IMR-90 (cell line): ENCODE data around the gene ATG4A. TPM values are rescaled to one million over a fixed set of nuclear protein-coding genes. Genes with fewer than 3 reads are reported as not detected.

ENCODE experiments used
- ATAC-seq: fragments of 200-7000 bp; cut with Tn5 transposase; 2 replicates; pipeline ENCODE4 v1.9.1; 2020; ENCODE audit warnings: low read depth, mild to moderate bottlenecking, moderate library complexity
- BruUV-seq: library from RNA; stranded (reverse); fragments of 400-500 nt; replicated peaks from 2 replicates; lab custom pipeline; 2021; lab: Mats Ljungman, UMichigan
- CTCF ChIA-PET: fragments of 300-600 bp; formaldehyde crosslinking; extraction: SDS; loops from one replicate; lab custom pipeline; 2021; ENCODE audit warnings: antibody characterized with exemption; lab: Yijun Ruan, JAX
- POLR2A ChIA-PET: fragments of 300-600 bp; sonication (Branson Sonifier 250); formaldehyde crosslinking; loops from one replicate; lab custom pipeline; 2022; ENCODE audit warnings: antibody characterized with exemption; ENCODE audit not compliant: unreplicated experiment; lab: Charles Lee
- DNase-seq: peaks from one replicate; pipeline ENCODE4 v3.0.0; 2013
- H2AFZ ChIP-seq: replicated peaks from 2 replicates; pipeline ENCODE3; 2013; ENCODE audit warnings: low read length, mild to moderate bottlenecking; ENCODE audit not compliant: poor library complexity
- H2AK5ac ChIP-seq: 2 replicates; pipeline ENCODE4 v1.6.1; 2013; ENCODE audit warnings: low read depth, low read length, inconsistent platforms
- H2AK9ac ChIP-seq: replicated peaks from 2 replicates; pipeline ENCODE3; 2013; ENCODE audit warnings: mild to moderate bottlenecking, low read depth, low read length, moderate library complexity; ENCODE audit not compliant: poor library complexity
- H2BK120ac ChIP-seq: 2 replicates; pipeline ENCODE4 v1.6.1; 2013; ENCODE audit warnings: low read depth, low read length, inconsistent platforms
- H2BK15ac ChIP-seq: 3 replicates; pipeline ENCODE4 v1.6.1; 2013; ENCODE audit warnings: low read depth, low read length, inconsistent platforms
- H2BK20ac ChIP-seq: 2 replicates; pipeline ENCODE4 v1.6.1; 2013; ENCODE audit warnings: low read depth, mild to moderate bottlenecking, inconsistent platforms, low read length, moderate library complexity
- H2BK5ac ChIP-seq: 2 replicates; pipeline ENCODE4 v1.6.1; 2013; ENCODE audit warnings: mild to moderate bottlenecking, low read depth, low read length, inconsistent platforms; ENCODE audit not compliant: poor library complexity, severe bottlenecking
- H3K14ac ChIP-seq: replicated peaks from 2 replicates; pipeline ENCODE4 v1.6.1; 2013; ENCODE audit warnings: low read depth, low read length, inconsistent platforms
- H3K18ac ChIP-seq: 2 replicates; pipeline ENCODE4 v1.6.1; 2013; ENCODE audit warnings: low read depth, low read length, control low read depth
- H3K23ac ChIP-seq: 2 replicates; pipeline ENCODE4 v1.6.1; 2013; ENCODE audit warnings: low read depth, low read length, inconsistent platforms
- H3K27ac ChIP-seq: 2 replicates; pipeline ENCODE4 v1.5.1; 2013; ENCODE audit warnings: mild to moderate bottlenecking, control low read depth, low read length; ENCODE audit not compliant: insufficient read depth
- H3K27me3 ChIP-seq: 2 replicates; pipeline ENCODE4 v1.6.1; 2013; ENCODE audit warnings: low read length; ENCODE audit not compliant: control insufficient read depth, insufficient read depth
- H3K36me3 ChIP-seq: 2 replicates; pipeline ENCODE4 v1.6.1; 2013; ENCODE audit warnings: low read length, mixed read lengths; ENCODE audit not compliant: control insufficient read depth, insufficient read depth
- H3K4ac ChIP-seq: 2 replicates; pipeline ENCODE4 v1.6.1; 2013; ENCODE audit warnings: low read depth, low read length, inconsistent platforms
- H3K4me1 ChIP-seq: 2 replicates; pipeline ENCODE4 v1.6.1; 2013; ENCODE audit warnings: low read length, mixed read lengths; ENCODE audit not compliant: control insufficient read depth, insufficient read depth
- H3K4me2 ChIP-seq: 2 replicates; pipeline ENCODE4 v1.6.1; 2013; ENCODE audit warnings: low read depth, mild to moderate bottlenecking, control low read depth, low read length, moderate library complexity
- H3K4me3 ChIP-seq: 2 replicates; pipeline ENCODE4 v1.5.1; 2013; ENCODE audit warnings: low read depth, mild to moderate bottlenecking, control low read depth, low read length, moderate library complexity; ENCODE audit not compliant: insufficient read depth
- H3K56ac ChIP-seq: 2 replicates; pipeline ENCODE4 v1.6.1; 2013; ENCODE audit warnings: low read length, inconsistent platforms; ENCODE audit not compliant: insufficient read depth; ENCODE audit errors: extremely low read depth
- H3K79me1 ChIP-seq, 2 experiments: 2 replicates each; pipeline ENCODE4 v1.6.1; 2013; ENCODE audit warnings: low read length in 2 of 2, inconsistent platforms in 1 of 2, low read depth in 1 of 2
- H3K9ac ChIP-seq: 2 replicates; pipeline ENCODE4 v1.6.1; 2013; ENCODE audit warnings: low read depth, low read length, control low read depth
- H3K9me1 ChIP-seq: 2 replicates; pipeline ENCODE4 v1.6.1; 2013; ENCODE audit warnings: low read length, inconsistent platforms; ENCODE audit not compliant: insufficient read depth
- H3K9me3 ChIP-seq: 2 replicates; pipeline ENCODE4 v1.6.1; 2013; ENCODE audit warnings: low read length; ENCODE audit not compliant: control insufficient read depth, insufficient read depth
- H4K20me1 ChIP-seq: 2 replicates; pipeline ENCODE4 v1.6.1; 2013; ENCODE audit warnings: low read length, inconsistent platforms; ENCODE audit not compliant: insufficient read depth
- H4K5ac ChIP-seq: 2 replicates; pipeline ENCODE4 v1.6.1; 2013; ENCODE audit warnings: mild to moderate bottlenecking, low read depth, low read length, control low read depth
- H4K8ac ChIP-seq, 2 experiments: 2 replicates each; pipeline ENCODE4 v1.6.1; 2013; ENCODE audit warnings: low read depth in 2 of 2, low read length in 2 of 2, control low read depth in 1 of 2, inconsistent platforms in 1 of 2
- H4K91ac ChIP-seq: 2 replicates; pipeline ENCODE4 v1.6.1; 2013; ENCODE audit warnings: low read depth, low read length, inconsistent platforms; ENCODE audit not compliant: insufficient read depth
- BHLHE40 ChIP-seq: fragments of 150-350 bp; IDR thresholded peaks from 2 replicates; pipeline ENCODE4 v1.6.1; 2016; ENCODE audit warnings: mild to moderate bottlenecking, low read depth, low read length
- CEBPB ChIP-seq: IDR thresholded peaks from 2 replicates; pipeline ENCODE4 v1.6.1; 2012; ENCODE audit warnings: low read depth, low read length, improper control_type of control experiment
- CHD1 ChIP-seq: IDR thresholded peaks from 2 replicates; pipeline ENCODE4 v1.6.1; 2012; ENCODE audit warnings: low read depth, low read length, improper control_type of control experiment
- FOS ChIP-seq: fragments of 150-350 bp; IDR thresholded peaks from 2 replicates; pipeline ENCODE4 v1.6.1; 2016; ENCODE audit warnings: low read depth, low read length
- MAFK ChIP-seq: IDR thresholded peaks from 2 replicates; pipeline ENCODE4 v1.6.1; 2012; ENCODE audit warnings: low read depth, low read length, improper control_type of control experiment
- MAZ ChIP-seq: IDR thresholded peaks from 2 replicates; pipeline ENCODE4 v1.6.1; 2012; ENCODE audit warnings: low read depth, mild to moderate bottlenecking, low read length, improper control_type of control experiment, moderate library complexity, borderline replicate concordance
- MXI1 ChIP-seq: IDR thresholded peaks from 2 replicates; pipeline ENCODE4 v1.6.1; 2012; ENCODE audit warnings: low read depth, mild to moderate bottlenecking, low read length, moderate library complexity, borderline replicate concordance
- NFE2L2 ChIP-seq: fragments of 150-350 bp; IDR thresholded peaks from 2 replicates; pipeline ENCODE4 v1.6.1; 2016; ENCODE audit warnings: low read depth, mild to moderate bottlenecking, low read length
- POLR2A ChIP-seq: IDR thresholded peaks from 2 replicates; pipeline ENCODE4 v1.6.1; 2012; ENCODE audit warnings: mild to moderate bottlenecking, low read depth, low read length
- RAD21 ChIP-seq: IDR thresholded peaks from 2 replicates; pipeline ENCODE4 v1.6.1; 2012; ENCODE audit warnings: low read length, improper control_type of control experiment
- RCOR1 ChIP-seq: IDR thresholded peaks from 2 replicates; pipeline ENCODE4 v1.6.1; 2012; ENCODE audit warnings: mild to moderate bottlenecking, low read length, improper control_type of control experiment; ENCODE audit not compliant: insufficient replicate concordance
- RFX5 ChIP-seq: IDR thresholded peaks from 2 replicates; pipeline ENCODE4 v1.8.0; 2012; ENCODE audit warnings: low read depth, mild to moderate bottlenecking, low read length, moderate library complexity
- SMC3 ChIP-seq: fragments of 150-350 bp; IDR thresholded peaks from 2 replicates; pipeline ENCODE4 v1.6.1; 2016; ENCODE audit warnings: low read depth, mild to moderate bottlenecking, antibody characterized with exemption, low read length, moderate library complexity
- USF2 ChIP-seq: fragments of 150-350 bp; IDR thresholded peaks from 2 replicates; pipeline ENCODE4 v1.6.1; 2017; ENCODE audit warnings: mild to moderate bottlenecking, antibody characterized with exemption, low read length, low read depth
- WGBS, 2 experiments: methylation state at CpG; one replicate each; pipeline versions ENCODE4 v1.1.5 to v1.1.7; 2013; ENCODE audit warnings: missing lambda C conversion rate in 2 of 2; ENCODE audit not compliant: insufficient read length in 1 of 2; ENCODE audit errors: extremely low coverage in 2 of 2; 5-methylcytosine and 5-hydroxymethylcytosine counted together
- dilution Hi-C: fragments of 300-500 bp; cut with HindIII; formaldehyde crosslinking; loops from one replicate; pipeline ENCODE4 v1.14.3; 2018; ENCODE audit warnings: low sequenced_read_pairs; ENCODE audit not compliant: unreplicated experiment
- in situ Hi-C: fragments of 300-500 bp; cut with MboI; formaldehyde crosslinking; loops from 3 replicates; pipeline ENCODE4 v1.14.3; 2019; ENCODE audit warnings: low sequenced_read_pairs, inconsistent platforms, mixed read lengths
- intact Hi-C: fragments of 100-400 bp; cut with micrococcal nuclease; formaldehyde crosslinking; loops from 2 replicates; pipeline ENCODE4 v1.10.0; 2022
- polyA plus RNA-seq, 3 experiments: library from polyadenylated mRNA; depleted of rRNA; stranded (reverse); fragments of >200 nt; gene quantifications; 2 replicates each; pipeline ENCODE4 v1.2.3, GENCODE V29; 2012; ENCODE audit warnings: low replicate concordance in 1 of 3
- total RNA-seq: library from RNA; depleted of rRNA; stranded (reverse); fragments of >200 nt; gene quantifications from 2 replicates; pipeline ENCODE4 v1.2.3, GENCODE V29; 2012
- TF ChIP-seq, protein P1 (sequence below): fragments of 150-350 bp; IDR thresholded peaks from 2 replicates; pipeline ENCODE4 v1.6.1; 2016; ENCODE audit warnings: low read depth, mild to moderate bottlenecking, low read length, moderate library complexity, borderline replicate concordance

ATG4A gene
- total and polyA plus RNA-seq, 2 of the 4 experiments (the other 2 are of a cell fraction) = 8.2 to 14.7 TPM

- Histone ChIP-seq H2AK5ac (no peak overlapping the region), H3K23ac (no peak overlapping the region), H4K8ac (no peak overlapping the region), H3K4ac (no peak overlapping the region), H3K36me3 (no peaks in the 10 kb centered on the region), H4K5ac (no peak overlapping the region), H3K79me1 (peaks cover 0 to 2% of the 10 kb centered on the region in 2 experiments; a peak in 1 of 4 replicates), H3K9me3 (no peaks in the 10 kb centered on the region), H3K18ac (peak overlapping the region; percentile 77), H4K20me1 (no peaks in the 10 kb centered on the region), H2BK20ac (no peak overlapping the region), H2AFZ (no peak overlapping the region), H2BK120ac (no peak overlapping the region), H4K91ac (peak overlapping the region; percentile 9; the same call in 1 of the 2 replicates), H3K4me2 (no peak overlapping the region), H3K4me1 (peaks cover 8% of the 10 kb centered on the region), H2AK9ac (no peak overlapping the region), H3K9me1 (0 out of 2 replicates have a peak, but pooled peaks cover 3% of the 10 kb centered on the region), H3K27me3 (peaks cover 4% of the 10 kb centered on the region), H3K4me3 (no peak overlapping the region), H2BK15ac (no peak overlapping the region), H3K14ac (no peak overlapping the region), H2BK5ac (no peak overlapping the region), H3K56ac (no peak overlapping the region), H3K27ac (no peak overlapping the region; the same call in 1 of the 2 replicates), H3K9ac (no peak overlapping the region)
- TF ChIP-seq BHLHE40 (no peak), CHD1 (no peak), POLR2A (no peak), RAD21 (no peak), USF2 (no peak), MXI1 (no peak), CEBPB (no peak), SMC3 (no peak), RFX5 (no peak), RCOR1 (no peak), MAZ (no peak), FOS (no peak), MAFK (no peak), NFE2L2 (no peak)
- TF ChIP-seq, protein P1, sequence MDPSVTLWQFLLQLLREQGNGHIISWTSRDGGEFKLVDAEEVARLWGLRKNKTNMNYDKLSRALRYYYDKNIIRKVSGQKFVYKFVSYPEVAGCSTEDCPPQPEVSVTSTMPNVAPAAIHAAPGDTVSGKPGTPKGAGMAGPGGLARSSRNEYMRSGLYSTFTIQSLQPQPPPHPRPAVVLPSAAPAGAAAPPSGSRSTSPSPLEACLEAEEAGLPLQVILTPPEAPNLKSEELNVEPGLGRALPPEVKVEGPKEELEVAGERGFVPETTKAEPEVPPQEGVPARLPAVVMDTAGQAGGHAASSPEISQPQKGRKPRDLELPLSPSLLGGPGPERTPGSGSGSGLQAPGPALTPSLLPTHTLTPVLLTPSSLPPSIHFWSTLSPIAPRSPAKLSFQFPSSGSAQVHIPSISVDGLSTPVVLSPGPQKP = no peak
- BruUV-seq = no TSS peak
- ATAC-seq = no peak
- DNase-seq = no peak
- WGBS, 2 experiments = 25% methylated on average over 2 of the region's 3 CpGs; no CpG with 5 or more reads in 1 of the 2 experiments
- CTCF ChIA-PET = no interaction called here
- POLR2A ChIA-PET = no interaction called here
- in situ Hi-C loops = no loop called here
- dilution Hi-C loops = no loop called here
- intact Hi-C loops = no loop called here
Observed at GRCh38 chrX:108121291-108121690, 29.7 kb downstream of the ATG4A start.
